HCT116 (cell line): Measurements from ENCODE around the gene TRAPPC14. TPM values are rescaled to one million over a fixed set of nuclear protein-coding genes. Genes with fewer than 3 reads are reported as not detected.

ENCODE experiments used
- ATAC-seq: fragments of 200-7000 bp; cut with Tn5 transposase; 2 replicates; pipeline ENCODE4 v1.9.1; 2020; ENCODE audit warnings: mild to moderate bottlenecking, moderate library complexity
- BruUV-seq: library from RNA; stranded (reverse); fragments of 400-500 nt; replicated peaks from 2 replicates; lab custom pipeline; 2021; lab: Mats Ljungman, UMichigan
- CTCF ChIA-PET: fragments of 300-600 bp; sonication (Branson Sonifier 250); formaldehyde crosslinking; loops from one replicate; lab custom pipeline; 2021; ENCODE audit warnings: antibody characterized with exemption; lab: Charles Lee
- POLR2A ChIA-PET: fragments of 300-600, 350-600 bp; sonication (Branson Sonifier 250); formaldehyde crosslinking; loops from one replicate; lab custom pipeline; 2021; ENCODE audit warnings: antibody characterized with exemption; lab: Charles Lee
- RAD21 ChIA-PET, 2 experiments: fragments of 300-600 bp; sonication (Branson Sonifier 250); formaldehyde crosslinking; loops; one replicate each; lab custom pipeline; 2023; ENCODE audit warnings: low total read pairs in 2 of 2; ENCODE audit not compliant: uncharacterized antibody in 2 of 2, unreplicated experiment in 2 of 2, low non-redundant PET in 1 of 2; lab: Charles Lee
- DNase-seq: peaks from one replicate; pipeline ENCODE4 v3.0.0-alpha.2; 2010; ENCODE audit warnings: low read depth, low spot score
- H2AFZ ChIP-seq: fragments of 200-600 bp; shearing (Covaris generic), sonication (generic); 2 replicates; pipeline ENCODE4 v1.6.1; 2017; ENCODE audit warnings: low read depth, mixed run types, mixed read lengths, antibody characterized with exemption, low read length; ENCODE audit not compliant: poor library complexity, severe bottlenecking
- H3K27ac ChIP-seq: 2 replicates; pipeline ENCODE4 v1.5.1; 2012; ENCODE audit warnings: low read depth, low read length
- H3K27me3 ChIP-seq: fragments of 200-600 bp; sonication (generic); 2 replicates; pipeline ENCODE4 v1.6.1; 2016; ENCODE audit warnings: mixed run types, low read length, mixed read lengths; ENCODE audit not compliant: insufficient read depth
- H3K36me3 ChIP-seq, 2 experiments: fragments of 200-500 bp in 1 of 2; fragments of 200-600 bp in 1 of 2; sonication (Bioruptor generic) in 1 of 2; sonication (generic) in 1 of 2; 2 replicates each; pipeline versions ENCODE4 v1.5.1 to v1.6.1; 2014 to 2016; ENCODE audit warnings: low read length in 2 of 2, inconsistent platforms in 1 of 2, mixed read lengths in 1 of 2, mixed run types in 1 of 2; ENCODE audit not compliant: insufficient read depth in 2 of 2, control insufficient read depth in 1 of 2
- H3K4me1 ChIP-seq, 2 experiments: fragments of 200-600 bp in 1 of 2; sonication (generic) in 1 of 2; 2 replicates each; pipeline versions ENCODE4 v1.5.1 to v1.6.1; 2012 to 2017; ENCODE audit warnings: low read length in 2 of 2, inconsistent platforms in 1 of 2, mild to moderate bottlenecking in 1 of 2, mixed read lengths in 1 of 2, mixed run types in 1 of 2, moderate library complexity in 1 of 2; ENCODE audit not compliant: insufficient read depth in 2 of 2, control insufficient read depth in 1 of 2
- H3K4me2 ChIP-seq: fragments of 200-600 bp; sonication (generic); 2 replicates; pipeline ENCODE4 v1.6.1; 2017; ENCODE audit warnings: mixed run types, low read length, mixed read lengths
- H3K4me3 ChIP-seq, 2 experiments: fragments of 200-600 bp in 1 of 2; sonication (generic) in 1 of 2; replicated peaks in 1 of 2; 2 replicates each; pipeline ENCODE4 v1.5.1; 2011 to 2016; ENCODE audit warnings: low read length in 2 of 2, control low read depth in 1 of 2, low read depth in 1 of 2, mild to moderate bottlenecking in 1 of 2, mixed read lengths in 1 of 2, mixed run types in 1 of 2
- H3K79me2 ChIP-seq: fragments of 200-600 bp; sonication (generic); 2 replicates; pipeline ENCODE4 v1.6.1; 2017; ENCODE audit warnings: mild to moderate bottlenecking, mixed run types, low read length, moderate library complexity, mixed read lengths; ENCODE audit not compliant: insufficient read depth
- H3K9ac ChIP-seq: fragments of 200-600 bp; sonication (generic); 2 replicates; pipeline ENCODE4 v1.6.1; 2016; ENCODE audit warnings: low read length, mixed read lengths
- H3K9me2 ChIP-seq: fragments of 200-600 bp; sonication (generic), shearing (Covaris generic); 2 replicates; pipeline ENCODE4 v1.6.1; 2017; ENCODE audit warnings: mixed run types, mild to moderate bottlenecking, moderate library complexity; ENCODE audit not compliant: insufficient read depth
- H3K9me3 ChIP-seq, 2 experiments: fragments of 200-500 bp in 1 of 2; fragments of 200-600 bp in 1 of 2; sonication (Bioruptor generic) in 1 of 2; sonication (generic) in 1 of 2; 2 replicates each; pipeline ENCODE4 v1.6.1; 2014 to 2017; ENCODE audit warnings: low read length in 2 of 2, mixed read lengths in 2 of 2, inconsistent platforms in 1 of 2, low read depth in 1 of 2, mild to moderate bottlenecking in 1 of 2, mixed run types in 1 of 2, moderate library complexity in 1 of 2; ENCODE audit not compliant: control insufficient read depth in 1 of 2, insufficient read depth in 1 of 2
- H4K20me1 ChIP-seq: fragments of 200-600 bp; sonication (generic), shearing (Covaris generic); 2 replicates; pipeline ENCODE4 v1.6.1; 2017; ENCODE audit warnings: mixed run types, mild to moderate bottlenecking, moderate library complexity; ENCODE audit not compliant: insufficient read depth
- EZH2 ChIP-seq: fragments of 200-600 bp; sonication (generic); IDR thresholded peaks from 2 replicates; pipeline ENCODE4 v1.6.1; 2017; ENCODE audit warnings: antibody characterized with exemption, mixed run types
- JUND ChIP-seq: IDR thresholded peaks from 2 replicates; pipeline ENCODE4 v1.6.1; 2012
- POLR2AphosphoS5 ChIP-seq: IDR thresholded peaks from 2 replicates; pipeline ENCODE4 v1.6.1; 2011; ENCODE audit warnings: mild to moderate bottlenecking, low read depth, low read length, moderate library complexity
- SIN3A ChIP-seq: IDR thresholded peaks from 2 replicates; pipeline ENCODE4 v1.6.1; 2012; ENCODE audit warnings: low read depth
- SP1 ChIP-seq: IDR thresholded peaks from 2 replicates; pipeline ENCODE4 v1.6.1; 2012; ENCODE audit warnings: low read depth
- SRF ChIP-seq: IDR thresholded peaks from 2 replicates; pipeline ENCODE4 v1.6.1; 2012; ENCODE audit warnings: low read depth
- TCF7L2 ChIP-seq: IDR thresholded peaks from 2 replicates; pipeline ENCODE4 v1.7.0; 2011; ENCODE audit warnings: borderline replicate concordance, inconsistent platforms; ENCODE audit not compliant: insufficient read depth, insufficient read length; ENCODE audit errors: extremely low read depth
- YY1 ChIP-seq: IDR thresholded peaks from 2 replicates; pipeline ENCODE4 v1.6.1; 2011; ENCODE audit warnings: low read length, low read depth, moderate library complexity, mild to moderate bottlenecking; ENCODE audit not compliant: insufficient replicate concordance; ENCODE audit errors: extremely low read depth
- ZFX ChIP-seq: fragments of 450-650 bp; IDR thresholded peaks from 2 replicates; pipeline ENCODE4 v1.6.1; 2017
- intact Hi-C: fragments of 100-400 bp; cut with micrococcal nuclease; formaldehyde crosslinking; loops from 2 replicates; pipeline ENCODE4 v1.10.0; 2022
- total RNA-seq: library from RNA; stranded (reverse); gene quantifications from one replicate; pipeline ENCODE4 v1.2.1, GENCODE V29; 2021; ENCODE audit not compliant: unreplicated experiment
- TF ChIP-seq, protein P1 (sequence below), 3 experiments: fragments of 200-600 bp in 1 of 3; sonication (generic) in 1 of 3; IDR thresholded peaks in 2 of 3; conservative IDR thresholded peaks in 1 of 3; 2 replicates each; pipeline ENCODE4 v1.5.1; 2012 to 2017; ENCODE audit warnings: low read depth in 2 of 3, low read length in 2 of 3, antibody characterized with exemption in 1 of 3, borderline replicate concordance in 1 of 3, control low read depth in 1 of 3, mild to moderate bottlenecking in 1 of 3, mixed read lengths in 1 of 3, mixed run types in 1 of 3, moderate library complexity in 1 of 3; ENCODE audit not compliant: insufficient read depth in 1 of 3
- TF ChIP-seq, protein P2 (sequence below): IDR thresholded peaks from 2 replicates; pipeline ENCODE4 v1.6.1; 2011; ENCODE audit warnings: mild to moderate bottlenecking, low read length, moderate library complexity; ENCODE audit not compliant: insufficient replicate concordance; ENCODE audit errors: extremely low read depth
- TF ChIP-seq, protein P3 (sequence below): IDR thresholded peaks from 2 replicates; pipeline ENCODE4 v1.6.1; 2012; ENCODE audit warnings: low read depth

TRAPPC14 gene
- total RNA-seq, 1 experiment from 2014 or later: 23.2 TPM

DNA sequence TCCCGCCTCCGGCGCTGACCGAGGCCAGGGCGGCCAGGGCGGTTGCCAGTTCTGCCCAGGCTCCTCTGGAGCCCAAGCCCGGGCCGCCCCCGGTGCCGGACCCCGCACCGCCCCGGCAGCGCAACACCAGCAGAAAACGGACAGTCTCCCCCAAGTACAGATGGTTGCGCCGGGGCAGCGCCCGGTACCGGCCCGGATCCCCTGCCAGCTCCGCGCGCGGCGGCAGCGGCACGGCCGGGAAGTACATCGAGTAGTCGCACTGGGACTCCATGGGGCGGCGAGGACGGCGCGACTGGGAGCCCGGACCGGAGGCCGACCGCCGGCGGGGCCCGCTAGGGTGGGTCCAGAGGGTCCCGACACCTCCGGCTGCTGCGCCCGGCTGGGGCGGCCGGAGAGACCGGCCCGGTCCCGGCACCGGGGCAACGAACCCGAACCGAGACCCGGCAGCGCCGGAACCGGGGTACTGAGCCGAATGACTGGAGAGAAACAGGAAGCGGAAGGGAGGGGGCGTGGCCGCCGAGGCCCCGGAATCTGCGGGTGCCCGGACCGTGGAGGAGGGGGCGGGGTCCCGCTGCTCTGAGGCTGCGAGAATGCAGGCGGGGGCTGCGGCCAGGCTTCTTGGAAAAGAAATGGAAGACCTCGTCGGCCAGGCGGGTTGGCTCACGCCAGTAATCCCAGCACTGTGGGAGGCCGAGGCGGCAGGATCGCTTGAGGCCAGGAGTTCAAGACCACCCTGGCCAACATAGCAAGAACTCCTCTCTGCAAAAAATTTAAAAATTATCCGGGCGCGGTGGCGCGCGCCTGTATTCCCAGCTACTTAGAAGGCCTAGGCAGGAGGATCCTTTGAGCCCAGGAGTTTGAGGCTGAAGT lies at the start of gene TRAPPC14 (continued):
- TF ChIP-seq TCF7L2 (no peak), SP1 (peak; percentile 60), YY1 (peak; percentile 5), POLR2AphosphoS5 (peak; percentile 88)
- TF ChIP-seq, protein P1, sequence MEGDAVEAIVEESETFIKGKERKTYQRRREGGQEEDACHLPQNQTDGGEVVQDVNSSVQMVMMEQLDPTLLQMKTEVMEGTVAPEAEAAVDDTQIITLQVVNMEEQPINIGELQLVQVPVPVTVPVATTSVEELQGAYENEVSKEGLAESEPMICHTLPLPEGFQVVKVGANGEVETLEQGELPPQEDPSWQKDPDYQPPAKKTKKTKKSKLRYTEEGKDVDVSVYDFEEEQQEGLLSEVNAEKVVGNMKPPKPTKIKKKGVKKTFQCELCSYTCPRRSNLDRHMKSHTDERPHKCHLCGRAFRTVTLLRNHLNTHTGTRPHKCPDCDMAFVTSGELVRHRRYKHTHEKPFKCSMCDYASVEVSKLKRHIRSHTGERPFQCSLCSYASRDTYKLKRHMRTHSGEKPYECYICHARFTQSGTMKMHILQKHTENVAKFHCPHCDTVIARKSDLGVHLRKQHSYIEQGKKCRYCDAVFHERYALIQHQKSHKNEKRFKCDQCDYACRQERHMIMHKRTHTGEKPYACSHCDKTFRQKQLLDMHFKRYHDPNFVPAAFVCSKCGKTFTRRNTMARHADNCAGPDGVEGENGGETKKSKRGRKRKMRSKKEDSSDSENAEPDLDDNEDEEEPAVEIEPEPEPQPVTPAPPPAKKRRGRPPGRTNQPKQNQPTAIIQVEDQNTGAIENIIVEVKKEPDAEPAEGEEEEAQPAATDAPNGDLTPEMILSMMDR (IDR thresholded peaks at IDR 0.05 in 2 of 3, conservative IDR thresholded peaks at IDR 0.05 in 1 of 3; ENCODE audit: borderline replicate concordance in 1 of 3, insufficient read depth in 1 of 3, low read depth in 2 of 3, low read length in 2 of 3): no peak
- TF ChIP-seq, all 23 proteins: peak for 7

DNA sequence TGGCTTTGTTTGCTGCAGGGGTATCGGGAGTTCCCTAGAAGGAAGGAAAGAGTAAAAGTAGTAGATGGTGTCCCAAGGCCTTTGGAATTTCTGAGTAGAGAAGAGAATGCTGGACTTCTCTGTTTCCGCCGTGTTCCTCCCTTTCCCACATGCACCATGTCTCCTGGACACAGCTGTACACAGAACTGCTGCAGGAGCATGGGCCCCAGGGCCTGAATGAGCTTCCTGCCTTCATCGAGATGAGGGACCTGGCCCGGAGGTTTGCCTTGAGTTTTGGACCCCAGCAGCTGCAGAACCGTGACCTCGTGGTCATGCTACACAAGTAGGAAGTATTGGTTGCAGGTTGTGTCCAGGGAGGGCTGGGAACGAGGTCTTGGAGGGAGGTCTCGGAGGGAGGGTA lies 45.9 kb upstream of the TRAPPC14 start:
- Histone ChIP-seq H3K36me3 (no peaks in the 10 kb centered on the region), H3K27me3 (no peaks in the 10 kb centered on the region; the same call in 1 of the 2 replicates), H3K9ac (no peak overlapping the region), H3K27ac (no peak overlapping the region), H3K9me2 (no peaks in the 10 kb centered on the region), H2AFZ (no peak overlapping the region), H3K79me2 (no peaks in the 10 kb centered on the region), H3K4me2 (no peak overlapping the region), H4K20me1 (no peaks in the 10 kb centered on the region), H3K4me3 (no peak overlapping the region), H3K9me3 (no peaks in the 10 kb centered on the region), H3K4me1 (no peaks in the 10 kb centered on the region)
- POLR2A ChIA-PET: no interaction called here
- intact Hi-C loops: no loop called here
- no peak for DNase-seq
- ATAC-seq: no peak
- BruUV-seq: no TSS peak
- RAD21 ChIA-PET: no interaction called here
- CTCF ChIA-PET: no interaction called here
- TF ChIP-seq JUND: no peak
- TF ChIP-seq SIN3A: no peak
- no peak for TF ChIP-seq TCF7L2
- TF ChIP-seq, protein P1 (IDR thresholded peaks at IDR 0.05 in 2 of 3, conservative IDR thresholded peaks at IDR 0.05 in 1 of 3; ENCODE audit: borderline replicate concordance in 1 of 3, insufficient read depth in 1 of 3, low read depth in 2 of 3, low read length in 2 of 3): no peak
- TF ChIP-seq, protein P2, sequence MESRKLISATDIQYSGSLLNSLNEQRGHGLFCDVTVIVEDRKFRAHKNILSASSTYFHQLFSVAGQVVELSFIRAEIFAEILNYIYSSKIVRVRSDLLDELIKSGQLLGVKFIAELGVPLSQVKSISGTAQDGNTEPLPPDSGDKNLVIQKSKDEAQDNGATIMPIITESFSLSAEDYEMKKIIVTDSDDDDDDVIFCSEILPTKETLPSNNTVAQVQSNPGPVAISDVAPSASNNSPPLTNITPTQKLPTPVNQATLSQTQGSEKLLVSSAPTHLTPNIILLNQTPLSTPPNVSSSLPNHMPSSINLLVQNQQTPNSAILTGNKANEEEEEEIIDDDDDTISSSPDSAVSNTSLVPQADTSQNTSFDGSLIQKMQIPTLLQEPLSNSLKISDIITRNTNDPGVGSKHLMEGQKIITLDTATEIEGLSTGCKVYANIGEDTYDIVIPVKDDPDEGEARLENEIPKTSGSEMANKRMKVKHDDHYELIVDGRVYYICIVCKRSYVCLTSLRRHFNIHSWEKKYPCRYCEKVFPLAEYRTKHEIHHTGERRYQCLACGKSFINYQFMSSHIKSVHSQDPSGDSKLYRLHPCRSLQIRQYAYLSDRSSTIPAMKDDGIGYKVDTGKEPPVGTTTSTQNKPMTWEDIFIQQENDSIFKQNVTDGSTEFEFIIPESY: no peak
- TF ChIP-seq ZFX: no peak
- no peak for TF ChIP-seq EZH2
- TF ChIP-seq SRF: no peak
- TF ChIP-seq, protein P3, sequence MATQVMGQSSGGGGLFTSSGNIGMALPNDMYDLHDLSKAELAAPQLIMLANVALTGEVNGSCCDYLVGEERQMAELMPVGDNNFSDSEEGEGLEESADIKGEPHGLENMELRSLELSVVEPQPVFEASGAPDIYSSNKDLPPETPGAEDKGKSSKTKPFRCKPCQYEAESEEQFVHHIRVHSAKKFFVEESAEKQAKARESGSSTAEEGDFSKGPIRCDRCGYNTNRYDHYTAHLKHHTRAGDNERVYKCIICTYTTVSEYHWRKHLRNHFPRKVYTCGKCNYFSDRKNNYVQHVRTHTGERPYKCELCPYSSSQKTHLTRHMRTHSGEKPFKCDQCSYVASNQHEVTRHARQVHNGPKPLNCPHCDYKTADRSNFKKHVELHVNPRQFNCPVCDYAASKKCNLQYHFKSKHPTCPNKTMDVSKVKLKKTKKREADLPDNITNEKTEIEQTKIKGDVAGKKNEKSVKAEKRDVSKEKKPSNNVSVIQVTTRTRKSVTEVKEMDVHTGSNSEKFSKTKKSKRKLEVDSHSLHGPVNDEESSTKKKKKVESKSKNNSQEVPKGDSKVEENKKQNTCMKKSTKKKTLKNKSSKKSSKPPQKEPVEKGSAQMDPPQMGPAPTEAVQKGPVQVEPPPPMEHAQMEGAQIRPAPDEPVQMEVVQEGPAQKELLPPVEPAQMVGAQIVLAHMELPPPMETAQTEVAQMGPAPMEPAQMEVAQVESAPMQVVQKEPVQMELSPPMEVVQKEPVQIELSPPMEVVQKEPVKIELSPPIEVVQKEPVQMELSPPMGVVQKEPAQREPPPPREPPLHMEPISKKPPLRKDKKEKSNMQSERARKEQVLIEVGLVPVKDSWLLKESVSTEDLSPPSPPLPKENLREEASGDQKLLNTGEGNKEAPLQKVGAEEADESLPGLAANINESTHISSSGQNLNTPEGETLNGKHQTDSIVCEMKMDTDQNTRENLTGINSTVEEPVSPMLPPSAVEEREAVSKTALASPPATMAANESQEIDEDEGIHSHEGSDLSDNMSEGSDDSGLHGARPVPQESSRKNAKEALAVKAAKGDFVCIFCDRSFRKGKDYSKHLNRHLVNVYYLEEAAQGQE: no peak
